GM18858 (cell line): ENCODE data around the gene DYDC2.
"Not testable (repeated sequence)": the region's sequence is repeated elsewhere in the genome, so short reads cannot be mapped to it uniquely, and the experiment has no call there.

Experiments
- ATAC-seq: cut with Tn5 transposase; IDR thresholded peaks from one replicate; pipeline ENCODE4 v1.9.1; 2021; ENCODE audit not compliant: unreplicated experiment

The DYDC2 gene, protein sequence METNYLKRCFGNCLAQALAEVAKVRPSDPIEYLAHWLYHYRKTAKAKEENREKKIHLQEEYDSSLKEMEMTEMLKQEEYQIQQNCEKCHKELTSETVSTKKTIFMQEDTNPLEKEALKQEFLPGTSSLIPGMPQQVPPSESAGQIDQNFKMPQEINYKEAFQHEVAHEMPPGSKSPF

DNA sequence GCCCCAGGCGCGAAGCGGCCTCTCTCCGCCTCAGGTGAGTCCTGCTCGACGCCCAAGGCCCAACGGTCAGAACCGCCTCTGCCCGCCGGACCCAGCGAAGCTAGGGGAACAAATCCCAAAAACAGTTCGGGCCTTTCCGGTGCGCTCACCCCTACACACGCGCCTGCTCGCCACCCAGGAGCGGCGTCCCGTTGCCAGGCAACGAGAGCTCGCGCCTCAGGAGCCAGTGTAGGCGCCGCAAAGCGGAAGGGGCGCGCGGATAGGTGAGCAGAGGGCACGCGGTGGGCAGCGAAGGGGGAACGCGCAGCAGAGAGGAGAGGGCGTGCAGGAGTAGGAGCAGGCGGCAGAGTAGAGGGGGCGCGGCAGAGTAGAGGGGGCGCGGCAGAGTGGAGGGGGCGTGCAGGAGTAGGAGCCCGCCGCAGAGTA is at the start of gene DYDC2, which contains the start of gene DYDC1:
TSS of gene DYDC2 (plus strand) at position 219 of the 426 bp plus-strand sequence. CDS start 5,663 bp downstream, outside the sequence.
TSS of gene DYDC1 (minus strand) at position 193 of the 426 bp plus-strand sequence. CDS start 4,154 bp downstream, outside the sequence.
- no peak for ATAC-seq

DNA sequence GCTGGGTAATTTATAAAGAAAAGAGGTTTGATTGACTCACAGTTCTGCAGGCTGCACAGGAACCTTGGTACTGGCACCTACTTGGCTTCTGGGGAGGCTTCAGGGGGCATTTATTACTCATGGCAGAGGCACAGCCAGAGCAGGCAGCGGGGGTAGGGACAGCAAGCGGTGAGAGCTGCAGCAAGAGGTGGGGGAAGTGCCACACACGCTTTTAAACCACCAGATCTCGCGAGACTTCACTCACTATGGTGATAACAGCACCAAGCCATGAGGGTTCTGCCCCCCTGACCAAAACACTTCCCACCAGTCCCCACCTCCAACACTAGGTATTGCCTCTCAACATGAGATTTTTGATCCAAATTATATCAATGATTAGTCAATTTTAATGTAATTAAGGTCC is 43.1 kb upstream of the DYDC2 start:
- no peak for ATAC-seq

DNA sequence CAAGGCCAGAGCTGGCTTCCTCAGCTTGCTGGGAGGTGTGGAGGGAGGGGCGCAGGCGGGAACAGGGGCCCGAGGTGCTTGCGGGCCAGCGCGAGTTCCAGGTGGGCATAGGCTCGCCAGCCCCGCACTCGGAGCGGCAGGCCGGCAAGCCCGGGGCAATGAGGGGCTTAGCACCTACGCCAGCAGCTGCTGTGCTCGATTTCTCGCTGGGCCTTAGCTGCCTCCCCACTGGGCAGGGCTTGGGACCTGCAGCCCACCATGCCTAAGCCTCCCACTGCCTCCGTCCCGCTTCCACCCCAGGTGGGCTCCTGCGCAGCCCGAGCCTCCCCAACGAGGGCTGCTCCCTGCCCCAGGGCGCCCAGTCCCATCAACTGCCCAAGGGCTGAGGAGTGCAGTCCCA is 41.2 kb upstream of the DYDC2 start:
- ATAC-seq = no peak

DNA sequence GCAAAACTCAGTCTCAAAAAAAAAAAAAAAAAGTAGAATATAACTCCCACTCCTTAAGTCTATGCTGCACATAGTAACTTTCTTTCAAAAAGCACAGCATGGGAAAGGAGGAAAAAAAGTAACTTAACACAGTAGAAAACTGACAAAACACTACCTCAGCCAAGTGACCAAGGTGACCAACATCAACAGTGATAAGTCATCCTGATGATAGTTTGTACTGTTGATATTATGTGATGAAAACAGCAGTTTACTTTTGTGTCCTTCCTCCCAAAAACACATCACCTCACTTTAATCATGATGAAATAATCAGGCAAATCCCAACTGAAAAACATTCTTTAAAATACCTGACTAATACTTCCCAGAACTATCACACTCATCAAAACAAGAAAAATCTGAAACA is 37.8 kb upstream of the DYDC2 start:
- ATAC-seq = no peak

DNA sequence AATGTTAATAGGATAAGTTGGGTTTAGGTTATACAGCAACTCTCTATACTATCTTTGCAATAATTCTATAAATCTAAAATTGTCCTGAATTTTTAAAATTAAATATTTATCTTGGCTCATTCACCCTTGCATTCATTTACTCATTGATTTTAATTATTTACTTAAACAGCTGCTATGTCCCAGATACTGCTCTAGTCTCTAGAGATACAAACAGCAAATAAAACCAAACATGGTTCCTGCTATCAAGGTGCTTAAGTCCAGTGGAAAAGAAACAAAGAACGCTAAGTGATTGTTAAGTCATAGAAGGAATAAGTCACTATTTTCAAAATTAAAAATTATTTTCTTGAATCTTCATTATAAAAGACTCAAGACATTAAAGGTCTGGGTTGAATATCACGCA is 37.3 kb upstream of the DYDC2 start:
- no peak for ATAC-seq

DNA sequence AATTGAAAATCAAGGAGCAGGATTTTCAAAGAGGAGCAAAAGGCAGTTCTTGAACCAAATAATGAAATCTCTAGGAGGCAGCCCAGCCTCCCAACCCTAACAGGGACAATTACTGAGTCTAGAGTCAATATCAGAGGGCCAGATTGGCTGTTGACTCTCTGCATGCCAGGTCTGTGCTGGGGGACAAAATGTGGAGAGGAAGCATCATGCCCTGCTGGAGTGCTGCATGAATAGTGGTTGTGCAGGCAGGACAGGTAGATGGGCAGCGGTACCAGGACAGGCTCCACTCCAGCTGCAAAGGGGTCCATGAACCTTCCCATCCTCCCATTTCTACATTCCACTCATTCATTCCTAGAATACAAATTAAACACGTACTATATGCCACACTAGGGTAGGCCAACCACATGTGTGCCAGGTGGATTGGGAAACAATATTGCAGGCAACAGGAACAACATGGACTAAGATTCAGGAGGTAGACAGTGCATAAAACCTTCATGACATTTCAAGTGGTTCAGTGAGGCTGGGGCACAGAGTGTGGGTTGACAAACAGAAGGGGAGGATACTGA is 36.8 kb upstream of the DYDC2 start:
- no peak for ATAC-seq

DNA sequence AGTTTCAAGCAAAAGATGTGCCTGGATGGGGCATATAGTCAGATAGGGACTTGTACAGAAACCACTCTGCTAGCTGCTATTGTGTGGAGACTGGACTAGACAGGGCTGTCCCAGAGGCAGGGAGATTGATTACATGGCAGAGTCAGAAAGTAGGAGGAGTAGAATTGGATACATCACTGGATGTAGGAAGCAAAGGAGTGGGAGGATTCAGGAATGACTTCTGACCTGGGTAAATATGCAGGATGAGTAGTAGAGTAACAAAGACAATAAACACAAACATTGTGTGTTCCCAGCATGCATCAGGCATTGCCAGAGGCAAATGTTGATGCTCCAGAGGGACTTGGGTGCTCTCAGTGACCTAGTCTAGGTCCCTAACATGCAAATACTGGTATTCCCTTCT is 36.2 kb upstream of the DYDC2 start:
- no peak for ATAC-seq

DNA sequence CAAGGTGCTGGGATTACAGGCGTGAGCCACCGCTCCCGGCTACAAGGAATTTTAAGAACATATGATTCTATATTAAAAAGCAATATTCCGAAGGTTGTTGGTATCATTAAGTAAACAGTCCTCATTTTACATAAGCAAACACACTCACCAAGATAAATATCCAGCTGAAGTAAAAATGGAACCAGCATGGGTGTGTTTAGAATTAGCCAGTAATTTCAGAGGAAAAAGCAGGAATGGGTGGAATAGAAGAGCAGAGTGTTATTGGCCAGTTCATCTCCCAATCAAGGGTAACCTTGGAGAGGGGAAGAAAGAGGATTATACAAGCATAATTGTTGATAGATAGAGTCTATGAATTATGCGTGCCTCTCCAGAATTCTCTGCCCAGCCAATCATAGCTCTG is 35.4 kb upstream of the DYDC2 start:
- ATAC-seq = no peak

DNA sequence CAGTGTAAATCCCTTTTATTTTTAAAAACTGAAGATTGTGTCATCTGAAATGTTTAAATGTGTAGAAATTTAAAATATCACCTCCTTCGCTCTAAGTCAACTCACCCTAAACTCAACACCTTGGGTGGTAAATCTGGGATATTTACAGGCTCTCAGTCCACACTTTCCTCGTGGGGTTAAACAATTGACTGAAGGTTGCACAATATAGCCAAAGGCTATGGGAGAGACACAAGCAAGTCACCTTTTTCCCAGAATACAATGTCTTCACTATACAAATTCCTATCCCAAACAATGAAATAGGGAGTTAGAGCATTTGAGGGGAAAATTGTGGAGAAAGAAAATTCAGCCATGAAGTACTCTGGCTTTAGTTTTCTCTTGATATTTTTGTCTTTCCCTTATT is 34.4 kb upstream of the DYDC2 start:
- no peak for ATAC-seq

DNA sequence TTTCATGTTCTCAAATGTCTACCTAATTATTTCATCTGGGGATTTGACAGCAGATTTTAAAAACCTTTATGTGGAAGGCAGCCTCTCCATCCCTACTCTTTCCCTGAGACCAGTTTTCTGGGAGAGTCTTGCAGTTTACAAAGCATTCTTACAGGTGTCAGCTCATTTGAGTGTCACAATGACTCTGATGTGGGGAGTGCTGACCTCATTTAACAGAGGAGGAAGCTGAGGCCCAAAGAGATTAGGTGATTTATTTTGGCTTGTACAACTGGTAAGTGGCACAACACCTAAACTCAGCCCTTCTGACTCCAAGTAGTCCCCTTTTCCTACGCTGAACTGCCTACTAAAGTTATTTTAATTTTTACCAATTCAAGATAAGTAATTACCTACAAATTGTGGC is 33.9 kb upstream of the DYDC2 start:
- ATAC-seq = no peak

DNA sequence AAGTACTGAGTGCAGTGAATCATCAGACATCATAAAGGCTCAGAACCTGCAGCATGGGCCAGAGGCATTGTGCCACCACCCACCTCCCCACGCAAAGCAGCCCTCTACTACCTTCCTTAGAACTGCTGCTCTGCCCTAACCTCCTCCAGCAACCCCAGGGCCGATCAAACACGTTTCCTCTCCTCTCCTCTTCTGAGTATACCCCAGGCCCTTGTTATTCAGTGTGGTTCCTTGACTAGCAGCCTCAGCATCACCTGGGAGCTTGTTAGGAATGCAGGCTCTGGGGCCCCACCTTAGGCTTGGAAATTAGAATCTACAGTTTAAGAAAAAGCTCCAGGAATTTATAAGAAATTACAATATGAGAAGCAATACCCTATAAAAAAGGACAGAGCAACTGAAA is 33.3 kb upstream of the DYDC2 start:
- no peak for ATAC-seq

DNA sequence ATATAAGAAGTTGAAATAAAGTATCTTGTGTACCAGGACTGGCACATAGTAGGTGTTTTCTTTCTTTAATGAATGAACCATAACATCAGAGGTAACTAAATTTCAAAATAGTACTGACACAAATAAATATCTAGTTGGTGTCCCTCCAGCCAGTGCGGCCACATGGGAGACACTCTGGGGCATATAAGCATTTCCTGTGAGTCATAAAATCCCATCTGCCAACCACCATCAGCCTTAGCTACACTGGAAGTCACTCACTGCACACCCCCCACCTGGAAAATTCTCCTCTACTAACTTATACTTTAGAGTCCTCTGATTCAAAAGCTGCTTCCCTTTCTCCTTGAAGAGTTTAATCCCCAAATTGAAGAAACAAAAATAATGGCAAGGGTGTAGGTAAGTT is 32.5 kb upstream of the DYDC2 start:
- ATAC-seq = no peak

DNA sequence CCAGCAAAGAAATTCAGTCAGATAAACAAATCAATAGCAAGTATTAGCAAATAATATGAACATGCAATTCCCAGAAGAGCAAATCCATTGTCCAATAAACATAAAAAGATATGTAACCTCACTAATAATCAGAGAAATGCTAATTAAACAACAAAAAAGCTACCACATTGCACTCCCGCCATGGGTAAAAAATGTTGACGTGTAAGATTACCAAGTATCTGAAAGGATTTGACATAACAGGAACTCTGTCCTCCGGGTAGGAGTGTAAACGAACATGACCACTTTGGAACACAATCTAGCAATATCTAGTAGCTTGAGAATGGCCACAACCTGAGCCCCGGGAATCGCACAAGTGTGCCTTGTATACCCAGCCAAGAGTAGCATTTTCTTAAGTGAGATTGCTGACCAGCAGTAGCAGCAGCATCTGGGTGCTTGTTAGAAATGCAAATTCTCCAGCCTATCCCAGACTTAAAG is 31.7 kb upstream of the DYDC2 start:
- no peak for ATAC-seq

DNA sequence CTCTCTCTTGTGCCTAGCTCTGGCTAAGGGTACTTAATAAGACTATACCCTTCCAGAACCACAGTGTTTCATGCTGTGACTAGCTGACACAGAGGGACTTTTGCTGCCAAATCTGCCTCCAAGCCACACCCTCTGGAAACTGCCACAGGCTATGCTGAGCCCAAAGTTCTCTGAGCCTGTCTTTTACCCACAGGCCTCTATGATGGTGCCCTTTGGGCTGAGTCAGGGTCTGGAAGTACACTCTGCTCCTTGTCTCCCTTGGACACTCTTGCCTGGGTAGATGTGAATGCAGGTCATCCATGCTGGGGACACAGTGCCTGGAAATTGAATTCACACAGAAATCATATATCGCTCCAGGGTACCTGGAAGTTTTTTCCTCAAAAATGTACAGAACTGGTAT is 22.6 kb upstream of the DYDC2 start:
- no peak for ATAC-seq

DNA sequence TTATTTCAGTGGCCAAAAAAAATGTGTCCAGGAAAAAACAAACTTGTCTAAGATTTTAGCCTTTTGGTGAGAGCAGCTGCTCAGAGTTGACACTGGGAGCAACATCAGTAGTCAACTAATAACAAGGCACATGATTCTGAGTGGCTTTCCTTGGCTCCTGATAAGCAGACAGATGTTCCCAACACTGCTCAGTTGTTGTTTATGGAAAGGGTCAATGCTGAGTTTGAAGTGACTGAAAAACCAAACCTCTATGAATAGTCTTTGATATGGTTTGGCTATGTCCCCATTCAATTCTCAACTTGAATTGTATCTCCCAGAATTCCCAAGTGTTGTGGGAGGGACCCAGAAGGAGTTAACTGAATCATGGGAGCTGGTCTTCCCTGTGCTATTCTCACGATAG is 12.3 kb upstream of the DYDC2 start:
- ATAC-seq = no peak

DNA sequence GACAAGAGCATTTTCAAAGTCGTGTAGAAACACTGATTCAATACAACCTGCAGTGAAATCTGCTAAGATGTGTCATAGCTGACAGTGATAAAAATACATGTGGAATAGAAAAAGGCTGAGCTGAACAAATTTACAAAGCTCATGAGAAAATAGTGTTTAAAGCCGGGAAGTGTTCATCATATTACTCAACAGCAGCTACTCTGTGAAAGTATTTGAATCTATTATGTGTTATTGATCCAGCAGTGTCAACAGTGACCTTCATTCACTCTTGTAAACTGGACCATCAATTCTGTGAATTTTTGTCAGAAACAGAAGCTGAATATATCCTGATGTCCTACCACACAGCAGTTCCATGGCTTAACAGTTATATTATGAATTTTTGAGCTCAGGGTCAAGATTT is 11.7 kb upstream of the DYDC2 start:
- ATAC-seq = no peak

DNA sequence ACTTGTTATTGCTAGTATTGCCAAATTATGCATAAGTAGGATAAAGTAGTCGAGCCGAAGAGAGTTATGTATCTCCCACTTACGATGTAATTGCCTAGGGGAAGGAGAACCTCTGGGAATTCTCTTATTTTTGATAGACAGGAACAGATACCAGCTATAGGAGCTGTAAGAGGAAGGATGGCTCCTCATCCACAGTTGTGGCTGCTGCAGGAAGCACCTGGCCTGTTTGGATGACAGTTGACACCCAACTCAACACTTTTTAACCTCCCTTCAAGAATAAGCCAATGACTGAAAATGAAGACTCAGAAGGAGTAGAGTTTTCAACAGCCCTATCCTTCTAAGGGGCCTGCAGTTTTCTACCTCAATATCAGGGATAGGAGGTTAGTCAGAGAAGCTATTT is 6.3 kb upstream of the DYDC2 start:
- no peak for ATAC-seq

DNA sequence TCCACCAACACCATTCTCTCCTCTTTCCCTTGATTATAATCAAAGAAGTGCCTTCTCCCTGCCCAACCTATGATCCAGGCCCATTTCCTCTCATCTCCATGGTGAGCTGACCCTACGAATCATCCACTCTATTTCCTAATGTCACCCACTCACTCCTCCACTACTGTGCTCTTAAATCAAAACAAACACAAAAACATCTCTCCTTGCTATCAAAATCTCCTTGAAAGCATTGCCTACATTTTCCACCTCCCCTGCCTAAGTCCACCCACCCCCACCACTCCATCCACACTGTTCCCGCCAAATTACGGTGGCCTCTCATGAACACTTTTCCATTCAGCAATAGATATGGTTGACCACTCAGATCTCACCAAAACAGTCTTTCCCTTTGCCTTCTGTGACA is 5.4 kb upstream of the DYDC2 start:
- no peak for ATAC-seq

DNA sequence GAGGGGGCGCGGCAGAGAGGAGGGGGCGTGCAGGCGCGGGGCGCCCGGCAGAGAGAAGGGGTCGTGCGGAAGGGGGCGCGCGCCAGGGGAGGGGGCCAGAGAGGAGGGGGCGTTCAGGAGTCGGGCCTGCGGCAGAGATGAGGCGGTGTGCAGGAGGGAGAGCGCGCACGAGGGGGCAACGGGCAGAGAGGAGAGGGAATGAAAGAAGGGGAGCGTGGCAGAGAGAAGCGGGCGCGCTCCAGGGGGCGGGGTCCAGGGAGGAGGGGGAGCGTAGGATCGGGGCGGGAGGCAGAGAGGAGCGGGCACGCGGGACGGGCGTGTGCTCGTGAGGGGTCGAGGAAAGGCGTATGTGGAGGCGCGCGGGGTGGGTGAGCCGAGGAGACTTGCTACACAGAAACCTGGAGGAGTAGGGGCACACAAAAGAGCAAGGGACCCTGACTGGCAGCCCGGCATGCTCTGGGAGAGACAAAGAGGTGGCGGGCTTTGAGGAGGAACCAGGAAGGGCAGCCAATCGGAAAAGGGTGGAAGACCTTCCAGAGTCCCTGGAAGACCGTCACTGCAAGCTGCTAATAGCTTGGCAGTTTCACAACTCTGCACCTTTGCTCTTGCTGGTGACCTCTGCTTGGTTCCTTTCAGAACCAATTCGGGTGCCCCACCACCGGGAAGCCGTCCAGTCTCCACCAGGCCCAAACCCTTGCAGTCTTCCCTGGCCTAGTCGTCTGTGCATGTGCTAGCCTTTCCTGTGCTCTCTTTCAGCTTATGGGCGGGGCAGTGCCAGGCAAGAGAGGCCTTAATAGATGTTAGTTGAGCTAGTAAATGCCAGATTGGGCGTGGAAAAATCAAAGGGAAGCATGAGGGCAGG is 639 bp downstream of the DYDC2 start:
- no peak for ATAC-seq

DNA sequence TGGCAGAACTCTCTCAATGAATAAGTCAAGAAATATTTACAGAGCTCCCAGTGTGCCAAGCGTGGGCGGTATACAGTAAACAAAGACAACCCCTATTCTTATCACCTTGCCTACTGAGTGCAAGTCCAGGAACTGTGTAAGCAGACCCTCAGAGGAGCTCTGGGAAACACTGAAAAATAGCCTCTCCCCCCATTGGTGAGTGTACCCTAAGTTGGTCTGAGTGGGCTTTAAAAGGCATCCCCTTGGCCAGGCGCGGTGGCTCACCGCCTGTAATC is 1.2 kb downstream of the DYDC2 start:
- ATAC-seq = no peak

DNA sequence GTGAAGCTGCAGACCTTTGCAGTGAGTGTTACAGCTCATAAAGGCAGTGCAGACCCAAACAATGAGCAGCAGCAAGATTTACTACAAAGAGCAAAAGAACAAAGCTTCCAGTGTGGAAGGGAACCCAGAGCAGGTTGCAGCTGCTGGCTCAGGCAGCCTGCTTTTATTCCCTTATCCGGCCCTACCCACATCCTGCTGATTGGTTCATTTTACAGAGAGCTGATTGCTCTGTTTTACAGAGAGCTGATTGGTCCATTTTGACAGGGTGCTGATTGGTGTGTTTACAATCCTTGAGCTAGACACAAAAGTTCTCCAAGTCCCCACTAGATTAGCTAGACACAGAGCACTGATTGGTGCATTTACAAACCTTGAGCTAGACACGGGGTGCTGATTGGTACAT is 2.3 kb downstream of the DYDC2 start:
- ATAC-seq = not testable (repeated sequence)

DNA sequence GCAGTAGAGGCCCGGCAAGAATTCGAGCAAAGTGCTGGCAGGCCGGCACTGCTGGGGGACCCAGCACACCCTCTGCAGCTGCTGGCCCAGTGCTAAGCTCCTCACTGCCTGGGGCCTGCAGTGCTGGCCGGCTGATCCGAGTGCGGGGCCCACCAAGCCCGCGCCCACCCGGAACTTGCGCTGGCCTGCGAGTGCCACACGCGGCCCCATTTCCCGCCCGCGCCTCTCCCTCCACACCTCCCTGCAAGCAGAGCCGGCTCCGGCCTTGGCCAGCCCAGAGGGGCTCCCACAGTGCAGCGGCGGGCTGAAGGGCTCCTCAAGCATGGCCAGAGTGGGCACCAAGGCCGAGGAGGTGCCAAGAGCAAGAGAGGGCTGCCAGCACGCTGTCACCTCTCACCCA is 3.1 kb downstream of the DYDC2 start:
- ATAC-seq = no peak
